ENCODE results near the gene PAPPA2.

PAPPA2 gene

DNA sequence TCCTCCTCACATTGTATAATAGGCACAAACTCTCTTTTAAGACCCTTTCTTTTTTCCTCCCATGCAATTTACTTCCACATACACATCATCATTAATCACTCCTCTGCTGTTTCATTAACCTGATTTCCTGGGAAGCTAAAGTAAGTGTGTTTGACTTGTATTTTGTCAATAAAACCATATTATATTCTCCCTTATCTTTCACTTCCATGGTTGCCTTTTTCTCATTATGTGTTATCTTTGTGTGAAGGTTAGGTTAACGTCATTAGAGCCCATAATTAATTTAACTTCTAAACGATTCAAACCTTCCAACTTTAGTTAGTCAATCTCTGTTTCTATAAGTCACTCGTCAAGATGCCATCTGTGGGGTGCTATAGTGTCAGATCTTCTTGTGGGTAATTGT, 313.0 kb downstream of the PAPPA2 start:
- DNase-seq = no peak

DNA sequence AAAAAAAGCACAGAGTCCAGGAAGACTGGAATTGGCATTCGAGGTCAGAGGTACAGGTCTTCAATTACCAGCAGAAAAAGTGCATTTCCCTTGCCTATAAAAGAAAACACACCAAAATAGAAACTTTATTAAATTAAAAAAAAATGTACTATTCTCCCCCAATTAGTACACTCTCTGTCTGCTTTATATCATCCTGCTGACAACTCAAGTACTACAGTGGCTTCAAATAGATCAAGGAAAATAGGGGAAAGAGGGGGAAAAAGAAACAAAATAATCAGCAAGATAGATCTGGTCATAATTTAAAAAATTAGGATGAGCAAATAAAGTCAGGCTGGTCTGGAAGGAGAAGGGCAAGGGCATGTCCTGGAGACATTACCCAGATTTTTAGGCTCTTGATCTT, 315.1 kb downstream of the PAPPA2 start:
- no peak for DNase-seq

DNA sequence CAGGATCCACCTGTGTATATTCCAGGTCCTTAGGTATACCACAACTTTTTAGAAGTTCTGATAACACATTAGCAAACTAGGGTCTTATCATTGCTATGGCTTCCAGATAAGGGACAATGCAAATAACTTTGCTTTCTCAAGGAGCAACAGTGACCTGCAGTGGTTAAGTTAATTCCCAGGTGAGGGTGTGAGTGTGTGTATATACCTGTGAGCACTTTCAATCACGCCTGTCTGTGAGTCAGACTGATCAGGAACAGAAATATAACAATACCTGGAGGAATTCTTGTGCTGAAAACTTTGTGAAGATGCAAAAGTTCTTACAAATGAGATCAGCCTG, 317.0 kb downstream of the PAPPA2 start:
- DNase-seq = no peak

DNA sequence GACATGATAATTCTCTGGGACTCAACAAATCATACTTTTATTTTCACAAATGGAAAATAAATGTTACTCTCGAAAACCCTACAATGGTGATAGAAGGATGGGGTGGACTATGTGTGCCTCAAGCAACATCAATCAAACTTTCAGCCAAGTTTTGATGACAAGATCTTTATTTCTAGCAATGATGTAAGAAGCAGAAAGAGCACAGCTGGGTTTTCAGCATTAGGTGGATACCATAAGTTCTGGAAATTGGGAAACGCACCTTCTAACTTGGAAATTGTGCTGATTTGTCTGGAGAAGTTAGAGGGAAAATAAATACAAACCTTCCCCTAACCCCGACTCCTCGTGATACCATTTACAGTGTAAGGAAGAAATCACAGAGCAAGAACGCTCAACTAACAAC, 320.3 kb downstream of the PAPPA2 start:
- no peak for DNase-seq

DNA sequence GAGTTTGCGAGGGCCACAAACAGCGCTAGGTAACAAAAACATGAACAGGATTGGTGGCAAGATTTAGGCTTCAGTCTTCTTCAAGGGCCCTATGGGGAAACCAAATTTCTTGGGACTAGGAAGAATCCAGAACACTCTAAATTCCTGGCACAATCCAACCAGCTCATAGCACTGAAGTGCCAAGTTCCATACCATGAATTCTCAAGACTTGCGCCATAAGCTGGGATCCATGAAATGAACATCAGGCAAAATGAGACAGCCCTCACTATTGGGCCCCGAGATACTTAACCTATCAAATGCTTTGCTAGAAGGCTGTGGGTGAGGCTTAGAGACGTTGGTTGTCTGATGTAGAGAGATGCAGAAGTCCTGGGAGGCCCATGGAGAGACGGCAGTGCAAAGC, 322.1 kb downstream of the PAPPA2 start:
- no peak for DNase-seq

DNA sequence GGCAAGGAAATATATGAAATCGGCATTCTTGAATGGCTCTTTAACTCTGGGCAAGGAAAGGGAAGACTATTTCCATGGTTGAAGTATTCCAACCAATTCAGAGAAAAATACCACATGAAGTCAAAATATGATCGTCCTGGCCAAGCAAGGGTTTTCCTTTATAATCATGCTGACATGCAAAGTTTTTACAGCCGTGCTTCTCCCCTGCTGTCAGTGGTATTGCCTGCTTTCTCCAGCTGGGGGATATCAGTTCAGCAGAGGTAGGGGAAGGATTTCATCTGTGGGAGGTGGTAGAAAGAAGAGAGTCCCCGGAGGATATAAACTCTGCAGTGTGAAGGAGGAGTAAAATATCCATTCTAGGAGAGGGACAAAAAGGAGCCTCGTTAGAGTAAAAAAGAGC, 322.8 kb downstream of the PAPPA2 start:
- no peak for DNase-seq

DNA sequence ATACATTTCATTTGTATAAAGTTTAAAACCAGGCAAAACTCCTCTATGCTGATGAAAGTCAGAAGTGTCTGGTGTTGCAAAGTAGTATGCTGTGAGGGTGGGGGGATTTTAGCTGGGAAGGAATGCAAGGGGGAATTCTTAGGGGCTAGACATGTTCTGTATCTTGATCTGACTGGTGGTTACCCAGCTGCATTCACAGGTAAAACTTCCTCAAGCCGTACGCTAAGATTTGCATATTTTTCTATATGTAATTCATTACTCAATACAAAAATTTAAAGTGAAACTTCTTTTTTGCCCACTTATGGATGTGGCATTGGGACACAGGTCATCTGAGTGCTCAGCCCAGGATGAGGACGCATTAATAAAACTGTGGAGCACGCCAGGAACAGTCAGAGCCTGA, 323.3 kb downstream of the PAPPA2 start:
- DNase-seq = no peak

DNA sequence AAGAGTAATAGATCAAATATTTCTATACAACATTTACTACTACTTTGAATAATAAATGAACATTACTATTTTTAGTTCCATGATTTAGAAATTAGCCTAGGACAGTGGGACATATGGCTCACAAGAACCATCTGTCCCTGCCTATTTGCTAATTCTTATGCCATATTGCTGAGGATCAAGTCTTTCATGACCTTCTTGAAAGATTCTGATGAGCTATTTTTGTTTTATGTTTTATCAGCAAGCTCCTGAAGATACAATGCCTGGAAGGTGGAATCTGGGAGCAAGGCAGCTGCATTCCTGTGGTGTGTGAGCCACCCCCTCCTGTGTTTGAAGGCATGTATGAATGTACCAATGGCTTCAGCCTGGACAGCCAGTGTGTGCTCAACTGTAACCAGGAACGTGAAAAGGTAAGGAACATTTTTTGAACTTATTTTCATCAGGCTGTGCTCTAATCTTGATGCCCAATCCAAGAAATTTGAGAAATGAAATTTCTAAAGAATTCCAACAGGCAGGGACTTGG, 326.7 kb downstream of the PAPPA2 start:
- no peak for DNase-seq

DNA sequence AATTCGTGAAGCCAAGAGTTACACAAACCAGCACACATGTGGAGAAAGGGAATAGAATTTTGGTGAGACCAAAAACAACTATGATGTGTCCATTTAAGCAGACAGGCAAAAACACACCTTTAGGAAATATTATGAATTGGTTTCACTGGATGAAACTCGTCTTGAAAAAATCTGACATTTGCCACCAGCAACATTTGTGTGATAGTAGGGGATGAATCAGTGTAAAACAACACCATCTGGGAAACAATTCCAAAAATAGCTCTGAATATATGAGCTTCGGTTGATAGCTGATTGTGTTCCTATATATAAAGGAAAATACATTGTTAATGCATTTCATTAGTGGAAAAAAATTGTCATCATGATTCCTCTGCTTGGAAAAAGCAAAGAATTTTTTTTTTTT, 327.8 kb downstream of the PAPPA2 start:
- no peak for DNase-seq

DNA sequence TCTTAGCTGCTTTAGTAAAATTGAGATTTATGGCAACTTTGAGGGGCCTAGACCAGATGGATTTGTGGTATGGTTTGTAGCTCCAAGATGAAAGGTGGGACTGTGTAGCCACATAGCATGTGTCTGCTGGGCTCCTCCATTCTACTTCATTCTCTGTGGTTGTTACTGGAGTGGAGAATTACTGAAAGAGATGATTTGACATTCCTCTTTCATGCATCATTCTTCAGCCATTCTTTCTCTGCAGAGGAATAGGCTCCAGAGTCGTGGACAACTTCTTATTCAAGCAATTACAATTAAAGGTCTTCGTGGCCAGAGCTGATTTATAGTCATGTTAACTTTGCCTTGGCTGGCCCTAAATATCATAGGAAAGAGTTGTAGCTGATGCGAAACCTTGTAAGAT, 328.9 kb downstream of the PAPPA2 start:
- no peak for DNase-seq

DNA sequence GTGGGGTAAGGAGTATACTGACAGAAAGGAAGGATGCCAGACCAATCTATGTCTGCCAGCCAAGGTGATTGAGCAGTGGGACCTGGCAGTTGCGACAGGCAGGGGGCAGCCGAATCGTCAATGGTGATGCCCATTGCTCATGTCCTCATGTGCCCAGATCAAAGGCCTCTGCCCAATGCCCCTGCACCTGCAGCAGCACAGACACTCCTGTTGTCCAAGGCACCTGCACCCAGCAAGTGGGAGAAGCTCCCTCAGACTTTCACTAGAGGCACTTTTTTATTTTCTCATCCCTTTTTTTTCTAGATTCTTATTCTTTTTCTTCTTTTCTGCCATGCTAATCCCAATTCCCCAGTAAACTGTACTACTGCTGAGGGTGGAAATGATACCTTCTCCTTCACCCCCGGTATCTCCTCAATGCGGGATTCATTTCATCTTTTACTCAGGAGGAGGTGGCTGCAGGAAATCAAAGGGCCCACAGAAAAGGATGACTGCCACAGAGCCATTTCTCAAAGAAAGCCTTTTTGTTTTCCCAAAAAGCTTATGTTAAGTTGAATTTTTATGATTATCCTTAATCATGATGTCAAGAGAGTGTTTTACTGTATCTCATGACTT, 332.0 kb downstream of the PAPPA2 start:
- no peak for DNase-seq

DNA sequence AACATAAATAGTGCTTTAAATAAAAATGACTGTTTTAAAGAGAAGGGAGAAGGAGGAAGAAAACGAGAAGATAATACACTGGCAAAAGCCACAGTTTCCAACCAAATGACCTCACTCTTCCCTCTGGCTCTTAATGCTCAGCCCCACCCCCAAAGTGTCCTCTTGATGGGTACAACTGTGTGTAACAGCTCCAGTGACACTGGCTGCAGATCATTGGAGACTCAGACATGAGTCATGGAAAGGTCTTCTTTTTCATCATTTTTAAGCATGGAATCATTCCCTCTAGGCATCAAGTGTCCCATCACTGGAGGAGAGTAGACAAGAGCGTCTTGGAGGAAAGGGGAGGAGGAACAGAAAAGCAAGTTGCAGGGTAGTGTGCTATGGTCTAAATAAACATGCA, 333.0 kb downstream of the PAPPA2 start:
- no peak for DNase-seq

DNA sequence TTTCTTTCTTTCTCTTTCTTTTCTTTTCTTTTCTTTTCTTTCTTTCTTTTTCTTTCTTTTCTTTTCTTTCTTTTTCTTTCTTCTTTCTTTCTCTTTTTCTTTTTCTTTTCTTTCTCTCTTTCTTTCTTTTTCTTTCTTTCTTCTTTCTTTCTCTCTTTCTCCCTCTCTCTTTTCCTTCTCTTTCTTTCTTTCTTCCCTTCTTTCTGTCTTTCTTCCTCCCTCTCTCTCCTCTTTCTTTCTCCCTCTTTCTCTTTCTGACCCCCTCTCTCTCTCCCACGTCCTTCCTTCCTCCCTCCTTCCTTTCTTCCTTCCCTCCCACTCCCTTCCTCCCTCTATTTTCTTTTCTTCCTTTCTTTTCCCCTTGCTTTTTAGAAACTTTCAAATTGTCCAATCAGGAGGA, 333.6 kb downstream of the PAPPA2 start:
- no peak for DNase-seq

DNA sequence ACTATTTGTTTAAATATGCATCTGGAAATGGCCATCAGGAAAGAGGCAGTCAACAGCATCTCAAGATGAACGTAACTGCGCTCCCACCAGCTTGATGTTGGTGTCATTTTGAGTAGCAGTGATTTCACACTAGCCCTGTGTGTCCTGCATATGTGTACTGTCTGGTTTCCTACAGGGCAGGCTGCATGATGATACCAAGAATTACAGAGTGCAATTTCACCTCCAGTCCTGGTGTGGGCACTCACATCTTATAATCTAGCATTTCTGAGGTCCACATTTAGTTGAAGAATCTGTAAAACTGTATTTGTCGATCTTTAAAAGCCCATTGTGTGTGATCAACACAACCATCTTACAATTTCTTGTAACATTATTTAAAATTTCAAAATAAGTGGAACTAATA, 336.4 kb downstream of the PAPPA2 start:
- DNase-seq = no peak

DNA sequence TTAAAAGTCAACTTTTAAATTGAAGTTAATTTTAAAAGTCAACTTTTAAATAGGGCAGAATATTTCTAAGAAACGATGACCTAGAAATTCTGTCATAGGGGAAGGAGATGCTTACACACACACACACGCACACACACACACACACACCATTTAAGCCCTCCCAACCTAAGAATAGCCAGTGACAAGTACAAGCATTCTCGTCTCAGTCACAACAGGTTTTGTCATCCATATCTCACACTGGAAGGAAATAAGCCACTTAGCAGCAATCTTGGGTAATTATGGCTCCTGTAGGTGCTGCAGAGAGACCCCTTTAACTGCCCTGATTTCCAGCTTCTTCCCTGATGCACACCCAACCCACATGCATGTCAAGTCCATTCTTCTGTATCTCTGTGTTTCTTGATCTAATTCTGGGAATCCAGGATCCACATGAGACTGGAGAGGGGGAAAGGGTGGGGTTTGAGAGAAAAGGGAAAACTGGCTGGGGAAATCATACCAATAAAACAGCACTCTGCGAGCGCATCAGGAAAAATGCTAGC, 338.1 kb downstream of the PAPPA2 start:
- DNase-seq = no peak

DNA sequence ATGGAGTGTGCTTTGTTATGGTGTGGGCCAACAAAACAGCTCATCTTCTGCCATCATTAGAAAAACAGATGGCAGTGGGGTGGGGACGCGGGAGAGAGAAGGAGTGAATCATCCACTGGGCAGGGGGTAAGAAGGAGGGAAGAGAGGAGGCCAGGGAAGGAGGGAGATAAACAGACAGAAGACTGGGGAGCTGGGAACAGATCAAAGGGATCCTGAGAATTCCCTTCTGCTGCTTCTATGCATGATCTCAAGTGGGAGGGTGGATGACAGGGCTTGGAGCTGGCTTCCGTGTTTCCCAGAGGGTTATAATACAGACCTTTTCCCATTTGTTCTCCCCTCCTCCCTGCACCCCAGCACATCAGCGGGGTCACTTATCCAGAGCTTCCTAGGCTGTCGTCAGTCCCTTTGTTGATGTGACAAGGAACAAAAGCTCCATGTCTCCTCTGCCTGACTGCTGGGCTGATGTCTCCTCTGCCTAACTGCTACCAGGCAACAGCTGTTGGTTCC, 338.6 kb downstream of the PAPPA2 start:
- no peak for DNase-seq

DNA sequence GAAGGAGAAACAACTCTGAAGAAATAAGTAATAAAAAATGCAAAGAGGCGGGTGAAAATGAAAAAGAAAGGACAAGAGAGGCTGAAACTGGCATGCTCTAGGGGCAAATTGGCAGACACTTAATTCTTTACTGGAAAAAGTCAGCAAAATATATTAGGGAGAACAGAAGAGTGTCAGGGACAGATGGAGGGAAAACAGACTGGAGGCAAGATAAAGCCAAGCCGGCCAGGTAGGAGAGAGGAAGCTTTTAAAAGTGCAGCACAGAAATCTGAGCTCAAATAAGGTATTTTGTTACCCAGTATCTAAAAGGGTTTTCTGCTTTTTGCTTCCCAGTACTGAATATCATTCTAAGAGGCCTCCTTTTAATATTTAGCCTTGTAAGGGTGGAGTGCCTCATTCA, 339.3 kb downstream of the PAPPA2 start:
- DNase-seq = no peak

DNA sequence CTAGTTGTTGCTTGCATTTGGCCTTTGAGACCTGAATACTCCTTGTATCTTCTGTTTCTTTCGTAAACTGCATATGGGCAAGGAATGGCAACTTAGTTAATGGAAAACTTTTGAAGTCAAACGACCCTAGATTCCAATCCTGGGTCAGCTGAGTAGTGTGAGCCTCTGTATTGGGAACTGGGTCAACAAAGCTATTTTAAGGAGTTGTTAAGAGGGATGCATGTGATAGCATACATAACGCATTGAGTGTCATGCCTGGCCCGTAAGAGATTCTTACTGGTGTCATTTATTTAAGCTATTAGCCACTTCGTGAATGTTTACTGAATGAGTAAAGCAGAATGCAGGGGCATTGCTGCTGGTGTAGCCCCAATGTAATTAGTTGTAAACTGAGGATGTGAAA, 340.1 kb downstream of the PAPPA2 start:
- DNase-seq = no peak

DNA sequence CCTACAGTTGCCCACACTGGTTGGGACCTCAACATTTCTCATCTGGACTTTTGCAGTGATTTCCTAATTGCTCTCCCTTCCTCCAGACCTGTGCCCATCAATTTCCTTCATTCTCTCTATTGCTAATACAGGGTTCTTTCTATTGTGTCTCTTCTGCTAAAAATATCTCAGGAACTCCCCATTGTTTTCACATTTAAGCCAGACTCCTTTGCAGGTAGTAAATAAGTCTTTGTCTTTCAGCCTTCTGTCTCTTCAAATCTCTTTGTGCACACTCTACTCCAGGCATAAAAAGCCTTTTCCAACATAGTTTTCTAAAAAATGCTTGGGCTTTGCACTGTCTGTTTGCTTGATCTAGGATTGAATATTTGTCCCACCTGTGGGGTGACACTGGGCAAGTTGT, 340.6 kb downstream of the PAPPA2 start:
- no peak for DNase-seq

DNA sequence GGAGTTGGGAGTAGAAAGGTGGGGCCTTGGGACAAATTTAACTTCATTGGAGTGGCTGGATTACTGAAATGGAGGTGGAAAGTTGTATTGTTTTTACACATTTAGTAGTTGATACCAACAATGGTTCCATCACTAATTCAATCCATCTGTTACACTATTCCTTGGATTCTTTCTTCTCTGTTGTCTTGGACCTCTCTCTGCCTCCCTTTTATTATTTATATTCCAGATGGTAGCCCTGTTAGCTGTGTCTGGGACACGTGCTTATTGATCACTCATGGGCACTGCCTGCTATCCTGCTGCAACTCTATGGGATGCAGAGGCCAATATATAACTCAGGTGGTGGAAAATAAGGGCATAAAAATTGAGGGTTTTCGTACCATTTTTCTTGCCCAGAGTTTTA, 346.3 kb downstream of the PAPPA2 start:
- DNase-seq = no peak

DNA sequence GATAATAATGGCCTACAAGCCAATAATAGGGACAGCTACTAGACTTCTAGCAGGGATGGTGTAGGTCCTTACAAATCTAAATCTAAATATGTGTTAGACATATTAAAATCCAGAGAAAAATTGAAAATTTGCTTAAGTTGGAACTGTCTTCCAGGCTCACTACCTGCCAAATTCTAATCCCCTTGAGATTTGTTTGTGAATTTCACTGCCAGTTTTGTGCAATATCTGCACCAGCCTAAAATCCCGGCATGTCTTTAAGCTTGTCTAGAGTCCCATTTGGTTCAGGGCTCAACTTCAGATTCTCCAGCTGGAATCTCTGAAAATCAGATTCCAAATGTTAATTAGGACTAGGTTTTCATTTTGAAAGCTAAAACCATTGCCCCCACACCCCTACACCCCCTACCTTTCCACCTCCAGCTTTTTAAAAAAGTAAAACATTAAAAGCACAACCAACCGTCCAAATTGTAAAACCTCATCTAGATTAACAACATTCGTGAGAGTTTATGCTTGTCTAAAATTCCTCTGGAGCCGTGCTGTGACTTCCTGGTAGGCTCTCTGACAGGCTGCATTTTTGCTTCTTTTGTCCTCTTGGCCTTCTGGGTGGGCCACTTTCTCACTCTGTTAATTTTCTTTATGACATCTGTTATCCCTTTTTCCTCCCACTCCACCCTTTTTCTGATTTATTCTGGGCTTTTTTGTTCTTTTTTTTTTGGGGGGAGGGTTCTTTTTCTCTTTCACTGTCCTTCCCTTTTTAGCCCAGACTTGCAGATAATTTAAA, 348.7 kb downstream of the PAPPA2 start:
- no peak for DNase-seq

DNA sequence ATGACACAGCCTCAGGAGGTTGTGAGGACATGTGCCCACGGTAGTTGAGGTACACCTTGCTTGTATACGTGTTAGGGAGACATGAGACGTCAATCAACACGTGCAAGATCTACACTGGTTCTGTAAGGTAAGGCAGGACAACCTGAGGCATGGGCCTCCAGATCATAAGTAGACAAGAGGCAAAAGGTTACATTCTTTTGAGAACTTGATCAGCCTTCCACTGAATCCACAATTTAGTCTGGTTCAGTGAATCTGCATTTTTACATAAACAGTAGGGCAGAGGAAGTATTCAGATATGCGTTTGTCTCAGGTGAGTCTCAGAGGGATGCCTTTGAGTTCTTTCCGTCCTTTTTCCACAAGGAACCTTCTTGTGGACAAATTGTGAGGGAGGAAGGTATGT, 352.6 kb downstream of the PAPPA2 start:
- DNase-seq = no peak

DNA sequence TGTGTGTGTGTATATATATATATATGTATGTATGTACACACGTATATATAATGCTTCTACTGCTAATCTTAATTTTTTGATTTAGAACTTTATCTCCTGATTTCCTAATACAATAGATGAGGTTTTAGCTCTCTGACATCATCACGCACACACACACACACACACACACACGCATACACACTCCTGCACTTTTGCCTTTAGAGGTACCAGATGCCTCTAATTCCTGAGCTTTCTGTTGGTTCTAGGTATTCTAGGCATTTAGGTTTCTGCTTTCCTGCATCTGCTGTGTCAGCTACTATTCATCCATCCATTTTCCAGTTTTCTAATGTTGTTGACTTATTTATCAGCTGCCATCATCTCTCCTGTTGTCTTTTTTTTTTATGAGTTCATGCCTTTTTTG, 353.3 kb downstream of the PAPPA2 start:
- DNase-seq = no peak

DNA sequence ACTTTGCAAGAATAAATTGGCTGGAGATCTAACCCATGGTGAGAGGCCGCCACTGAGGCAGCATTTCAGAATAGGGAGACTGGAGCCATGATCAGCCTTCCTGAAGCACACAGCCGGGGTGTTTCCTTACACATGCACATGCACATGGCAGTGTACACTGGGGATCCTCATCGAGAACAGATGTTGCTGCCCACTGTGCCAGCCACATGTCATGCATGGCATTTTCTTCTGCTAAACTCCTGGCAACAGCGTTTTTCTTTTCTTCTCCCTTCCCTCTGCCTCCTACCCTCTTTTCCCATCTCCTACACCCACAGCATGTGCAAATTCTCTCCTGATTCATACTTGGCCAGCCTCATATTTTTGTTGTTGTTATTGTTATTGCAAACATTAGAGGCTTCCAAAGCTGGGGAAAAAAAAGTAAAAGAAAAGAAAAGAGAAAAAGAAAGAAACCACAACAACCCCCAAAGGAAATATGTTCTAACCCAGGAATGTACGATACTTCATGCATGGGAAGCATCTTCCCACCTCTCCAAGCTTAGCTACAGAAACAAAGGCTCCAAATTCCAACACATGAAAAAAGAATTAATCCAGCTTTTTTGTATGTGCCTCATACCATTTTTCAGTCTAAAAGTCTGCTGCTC, 357.5 kb downstream of the PAPPA2 start:
- DNase-seq = no peak
